Neuronal stem cell (in vitro differentiated cells): ENCODE results near the gene TRPC3.
A peak's percentile ranks its signal among the peaks of the same experiment; 100 is the strongest.

ENCODE experiments used
- DNase-seq: peaks from one replicate; pipeline ENCODE4 v3.0.0-alpha.2; 2013; ENCODE audit warnings: low spot score
- H2AFZ ChIP-seq: one replicate; pipeline ENCODE4 v1.6.1; 2013; ENCODE audit warnings: mild to moderate bottlenecking, low read length, inconsistent platforms
- H2AK5ac ChIP-seq: 2 replicates; pipeline ENCODE4 v1.6.1; 2013; ENCODE audit warnings: low read depth, mild to moderate bottlenecking, inconsistent platforms, low read length, moderate library complexity, mixed read lengths
- H2BK120ac ChIP-seq: 2 replicates; pipeline ENCODE4 v1.6.1; 2013; ENCODE audit warnings: low read depth, mild to moderate bottlenecking, inconsistent platforms, low read length, moderate library complexity, mixed read lengths
- H2BK12ac ChIP-seq: one replicate; pipeline ENCODE4 v1.6.1; 2013; ENCODE audit warnings: low read length, inconsistent platforms
- H2BK15ac ChIP-seq: 2 replicates; pipeline ENCODE4 v1.6.1; 2013; ENCODE audit warnings: mild to moderate bottlenecking, low read length, inconsistent platforms, mixed read lengths
- H2BK5ac ChIP-seq: one replicate; pipeline ENCODE4 v1.6.1; 2013; ENCODE audit warnings: inconsistent platforms, mild to moderate bottlenecking, low read length, moderate library complexity
- H3K14ac ChIP-seq: one replicate; pipeline ENCODE4 v1.6.1; 2013; ENCODE audit warnings: low read length, inconsistent platforms
- H3K18ac ChIP-seq: 2 replicates; pipeline ENCODE4 v1.6.1; 2013; ENCODE audit warnings: low read length, inconsistent platforms
- H3K23ac ChIP-seq: 2 replicates; pipeline ENCODE4 v1.6.1; 2013; ENCODE audit warnings: low read depth, mild to moderate bottlenecking, mixed read lengths, low read length, inconsistent platforms; ENCODE audit not compliant: poor library complexity
- H3K27ac ChIP-seq: replicated peaks from 3 replicates; pipeline ENCODE4 v1.5.1; 2013; ENCODE audit warnings: low read length, inconsistent platforms
- H3K27me3 ChIP-seq, 3 experiments: 2 replicates each; pipeline ENCODE4 v1.6.1; 2013; ENCODE audit warnings: low read length in 3 of 3, mild to moderate bottlenecking in 2 of 3, inconsistent platforms in 1 of 3, low read depth in 1 of 3, mixed read lengths in 1 of 3, moderate library complexity in 1 of 3; ENCODE audit not compliant: control insufficient read depth in 3 of 3, insufficient read depth in 3 of 3
- H3K36me3 ChIP-seq, 2 donors: replicated peaks in 1 of 2; 2 replicates each; pipeline ENCODE4 v1.6.1; 2013; ENCODE audit warnings: low read length in 2 of 2; ENCODE audit not compliant: control insufficient read depth in 2 of 2, insufficient read depth in 2 of 2
- H3K4ac ChIP-seq: 2 replicates; pipeline ENCODE4 v1.6.1; 2013; ENCODE audit warnings: inconsistent platforms, mild to moderate bottlenecking, low read length, moderate library complexity
- H3K4me1 ChIP-seq, 2 donors: 1 replicate in 1 of 2; 2 replicates in 1 of 2; pipeline ENCODE4 v1.6.1; 2013; ENCODE audit warnings: low read length in 2 of 2, low read depth in 1 of 2; ENCODE audit not compliant: control insufficient read depth in 2 of 2, insufficient read depth in 1 of 2
- H3K4me2 ChIP-seq: one replicate; pipeline ENCODE4 v1.6.1; 2013; ENCODE audit warnings: mild to moderate bottlenecking, low read length, inconsistent platforms; ENCODE audit not compliant: insufficient read depth, poor library complexity, severe bottlenecking
- H3K4me3 ChIP-seq, 2 donors: 2 replicates each; pipeline ENCODE4 v1.5.1; 2013; ENCODE audit warnings: low read length in 2 of 2, mild to moderate bottlenecking in 2 of 2, inconsistent platforms in 1 of 2, moderate library complexity in 1 of 2
- H3K79me1 ChIP-seq: one replicate; pipeline ENCODE4 v1.6.1; 2013; ENCODE audit warnings: low read depth, mild to moderate bottlenecking, inconsistent platforms, low read length, moderate library complexity
- H3K9ac ChIP-seq: one replicate; pipeline ENCODE4 v1.6.1; 2013; ENCODE audit warnings: mild to moderate bottlenecking, low read depth, low read length, inconsistent platforms; ENCODE audit not compliant: poor library complexity
- H3K9me3 ChIP-seq, 2 donors: replicated peaks in 1 of 2; 2 replicates each; pipeline versions ENCODE3 to v1.6.1; 2013; ENCODE audit warnings: low read length in 2 of 2, mild to moderate bottlenecking in 2 of 2, inconsistent platforms in 1 of 2, low read depth in 1 of 2, mixed read lengths in 1 of 2, moderate library complexity in 1 of 2; ENCODE audit not compliant: control insufficient read depth in 2 of 2, insufficient read depth in 1 of 2
- H4K8ac ChIP-seq: one replicate; pipeline ENCODE4 v1.6.1; 2013; ENCODE audit warnings: low read depth, mild to moderate bottlenecking, inconsistent platforms, low read length, moderate library complexity
- H4K91ac ChIP-seq: one replicate; pipeline ENCODE4 v1.6.1; 2013; ENCODE audit warnings: low read length, low read depth, mild to moderate bottlenecking, inconsistent platforms; ENCODE audit not compliant: poor library complexity
- WGBS, 2 donors: extraction: QIAGEN DNeasy Blood & Tissue Kit; methylation state at CpG; one replicate each; pipeline ENCODE4 v1.1.7; 2013; ENCODE audit warnings: missing lambda C conversion rate in 2 of 2, mixed read lengths in 1 of 2; ENCODE audit not compliant: insufficient read length in 2 of 2, insufficient replicate concordance in 1 of 2; ENCODE audit errors: extremely low coverage in 2 of 2; 5-methylcytosine and 5-hydroxymethylcytosine counted together

TRPC3 gene

GRCh38 chr4:121879135-121879534 is 72.7 kb downstream of the TRPC3 start:
- H2BK120ac ChIP-seq: no peak overlapping the region
- no peak overlapping the region for H3K27ac ChIP-seq
- no peak overlapping the region for H2BK5ac ChIP-seq
- no peak overlapping the region for H3K18ac ChIP-seq
- H2AK5ac ChIP-seq: no peak overlapping the region
- no peak overlapping the region for H3K4me2 ChIP-seq
- no peak overlapping the region for H4K8ac ChIP-seq
- H3K4ac ChIP-seq: no peak overlapping the region
- H2BK12ac ChIP-seq: no peak overlapping the region
- peaks cover 2 to 3% of the 10 kb centered on the region in 2 donors for H3K4me1 ChIP-seq
- no peak overlapping the region for H4K91ac ChIP-seq
- H2AFZ ChIP-seq: no peak overlapping the region
- H2BK15ac ChIP-seq: no peak overlapping the region
- H3K14ac ChIP-seq: no peak overlapping the region
- no peaks in the 10 kb centered on the region for H3K79me1 ChIP-seq
- H3K23ac ChIP-seq: no peak overlapping the region
- H3K9me3 ChIP-seq: no peaks in the 10 kb centered on the region
- H3K36me3 ChIP-seq: no peaks in the 10 kb centered on the region
- DNase-seq: no peak
- H3K9ac ChIP-seq: no peak overlapping the region
- peaks cover 0 to 5% (median 0%) of the 10 kb centered on the region in 3 experiments for H3K27me3 ChIP-seq
- no peak overlapping the region for H3K4me3 ChIP-seq

DNA sequence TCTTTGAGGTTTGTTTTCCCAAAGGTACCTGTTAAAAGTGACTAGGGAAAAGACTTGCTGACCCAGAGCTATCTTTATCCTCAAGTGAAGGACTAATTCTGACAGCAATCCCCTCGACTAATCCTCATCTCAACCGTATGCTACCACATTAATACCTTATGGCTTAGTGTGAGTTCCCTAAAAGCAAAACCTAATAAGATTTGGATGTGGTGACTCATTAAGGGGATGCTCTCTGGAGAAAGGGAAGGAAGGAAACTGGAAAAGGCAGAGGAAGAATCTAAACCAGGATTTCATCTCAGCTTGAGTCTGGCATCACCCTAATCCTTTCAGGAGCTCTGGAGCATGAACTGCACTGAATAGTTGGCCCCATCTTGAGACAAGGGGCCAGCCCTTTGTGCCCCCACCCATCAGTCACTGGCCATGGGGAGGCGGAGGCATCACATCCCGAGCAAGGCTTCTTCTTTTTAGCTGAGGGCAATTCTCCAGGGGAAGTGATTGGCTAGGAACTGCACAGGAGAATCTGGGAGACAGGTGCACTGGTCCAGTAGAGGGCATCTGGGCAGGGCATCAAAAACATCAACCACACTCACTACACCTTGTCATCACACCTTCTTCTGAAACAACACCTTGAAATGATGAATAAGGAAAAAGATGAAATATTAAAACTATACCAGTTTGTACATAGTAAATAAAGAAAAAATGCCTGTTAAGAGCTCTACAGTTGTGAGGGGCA is 74.7 kb downstream of the TRPC3 start:
- H3K9me3 ChIP-seq: no peaks in the 10 kb centered on the region
- no peak overlapping the region for H4K8ac ChIP-seq
- H3K27me3 ChIP-seq: peaks cover 0 to 5% (median 0%) of the 10 kb centered on the region in 3 experiments
- no peak overlapping the region for H2BK15ac ChIP-seq
- H4K91ac ChIP-seq: no peak overlapping the region
- H2BK120ac ChIP-seq: no peak overlapping the region
- no peak overlapping the region for H3K4me3 ChIP-seq
- H3K9ac ChIP-seq: no peak overlapping the region
- H3K36me3 ChIP-seq: no peaks in the 10 kb centered on the region
- no peak overlapping the region for H3K4ac ChIP-seq
- no peak overlapping the region for H3K23ac ChIP-seq
- H3K14ac ChIP-seq: no peak overlapping the region
- no peak overlapping the region for H3K27ac ChIP-seq
- peaks cover 2 to 6% of the 10 kb centered on the region in 2 donors for H3K4me1 ChIP-seq
- no peak overlapping the region for H2BK12ac ChIP-seq
- H2AFZ ChIP-seq: no peak overlapping the region
- no peak overlapping the region for H2BK5ac ChIP-seq
- no peak overlapping the region for H3K18ac ChIP-seq
- WGBS, 2 donors: no CpG with 5 or more reads among the region's 4 CpGs
- peak; percentile 48 for DNase-seq
- no peaks in the 10 kb centered on the region for H3K79me1 ChIP-seq
- H3K4me2 ChIP-seq: no peak overlapping the region
- H2AK5ac ChIP-seq: no peak overlapping the region

GRCh38 chr4:121876070-121876469 is 75.8 kb downstream of the TRPC3 start:
- H2BK5ac ChIP-seq: no peak overlapping the region
- no peak overlapping the region for H2BK15ac ChIP-seq
- peaks cover 2 to 6% of the 10 kb centered on the region in 2 donors for H3K4me1 ChIP-seq
- no peak overlapping the region for H2AK5ac ChIP-seq
- H3K23ac ChIP-seq: no peak overlapping the region
- no peak overlapping the region for H4K8ac ChIP-seq
- no peak overlapping the region for H2BK120ac ChIP-seq
- no CpG with 5 or more reads among the region's 6 CpGs for WGBS, 2 donors
- H3K36me3 ChIP-seq: no peaks in the 10 kb centered on the region
- no peak overlapping the region for H3K9ac ChIP-seq
- H3K4me2 ChIP-seq: no peak overlapping the region
- no peak overlapping the region for H3K4ac ChIP-seq
- peaks cover 0 to 5% (median 0%) of the 10 kb centered on the region in 3 experiments for H3K27me3 ChIP-seq
- no peak overlapping the region for H3K27ac ChIP-seq
- no peaks in the 10 kb centered on the region for H3K79me1 ChIP-seq
- no peak overlapping the region for H2AFZ ChIP-seq
- no peak overlapping the region for H4K91ac ChIP-seq
- no peak overlapping the region for H3K14ac ChIP-seq
- H2BK12ac ChIP-seq: no peak overlapping the region
- no peak overlapping the region for H3K18ac ChIP-seq
- H3K9me3 ChIP-seq: no peaks in the 10 kb centered on the region
- no peak overlapping the region for H3K4me3 ChIP-seq
- DNase-seq: no peak

GRCh38 chr4:121875652-121876051 is 76.2 kb downstream of the TRPC3 start:
- Histone ChIP-seq H4K8ac (no peak overlapping the region), H2BK12ac (no peak overlapping the region), H3K4me3 (no peak overlapping the region), H3K4me2 (no peak overlapping the region), H3K4me1 (peaks cover 2 to 6% of the 10 kb centered on the region in 2 donors), H4K91ac (no peak overlapping the region), H3K14ac (no peak overlapping the region), H3K4ac (no peak overlapping the region), H3K9me3 (no peaks in the 10 kb centered on the region), H2BK15ac (no peak overlapping the region), H3K9ac (no peak overlapping the region), H3K27me3 (peaks cover 0 to 5% (median 0%) of the 10 kb centered on the region in 3 experiments), H3K27ac (no peak overlapping the region), H2AK5ac (no peak overlapping the region), H2AFZ (no peak overlapping the region), H2BK120ac (no peak overlapping the region), H3K23ac (no peak overlapping the region), H3K18ac (no peak overlapping the region), H3K79me1 (no peaks in the 10 kb centered on the region), H3K36me3 (no peaks in the 10 kb centered on the region), H2BK5ac (no peak overlapping the region)
- DNase-seq: no peak
- no CpG with 5 or more reads among the region's 2 CpGs for WGBS, 2 donors
